HG02642 (cell line): ENCODE measurements around the gene CNP.
"Not testable (repeated sequence)": the region's sequence is repeated elsewhere in the genome, so short reads cannot be mapped to it uniquely, and the experiment has no call there.

Source experiments
- ATAC-seq: cut with Tn5 transposase; IDR thresholded peaks from one replicate; pipeline ENCODE4 v1.9.1; 2021; ENCODE audit warnings: mild to moderate bottlenecking; ENCODE audit not compliant: unreplicated experiment, poor library complexity

CNP gene

GRCh38 chr17:42000413-42001133, 34.0 kb downstream of the CNP start:
- no peak for ATAC-seq

GRCh38 chr17:42001729-42002128, 35.1 kb downstream of the CNP start:
- no peak for ATAC-seq

GRCh38 chr17:42002175-42002791, 35.7 kb downstream of the CNP start:
- ATAC-seq, result no peak

GRCh38 chr17:42002792-42003301, 36.3 kb downstream of the CNP start:
- ATAC-seq, result no peak

- no peak for ATAC-seq
Observed at GRCh38 chr17:42005166-42005565, 38.6 kb downstream of the CNP start.

GRCh38 chr17:42009170-42009569, 42.6 kb downstream of the CNP start:
- ATAC-seq, result no peak

GRCh38 chr17:42010266-42010680, 43.7 kb downstream of the CNP start:
- not testable (repeated sequence) for ATAC-seq

GRCh38 chr17:42010898-42011516, 44.4 kb downstream of the CNP start:
- no peak for ATAC-seq

- not testable (repeated sequence) for ATAC-seq
Observed at GRCh38 chr17:42012363-42012762, 45.8 kb downstream of the CNP start.

GRCh38 chr17:42013740-42014139, 47.1 kb downstream of the CNP start:
- ATAC-seq, result not testable (repeated sequence)

GRCh38 chr17:42016411-42016831, 49.8 kb downstream of the CNP start:
- no peak for ATAC-seq

- ATAC-seq, result peak; percentile 88
Observed at GRCh38 chr17:42016941-42017865, 50.6 kb downstream of the CNP start, which contains the start of gene DNAJC7. Gene DNAJC7, minus strand, starts transcription at chr17:42017439. Its CDS starts 23 bp downstream, at chr17:42017416.

- no peak for ATAC-seq
Observed at GRCh38 chr17:42017866-42018200, 51.2 kb downstream of the CNP start.

GRCh38 chr17:42018339-42018738, 51.7 kb downstream of the CNP start:
- ATAC-seq, result no peak

- no peak for ATAC-seq
Observed at GRCh38 chr17:42018988-42019387, 52.4 kb downstream of the CNP start.

- ATAC-seq, result peak; percentile 63
Observed at GRCh38 chr17:42019509-42020404, 53.2 kb downstream of the CNP start, which contains the start of gene NKIRAS2. Gene NKIRAS2, plus strand, starts transcription at chr17:42020090. Its CDS starts 1,488 bp downstream, at chr17:42021578.

GRCh38 chr17:42020845-42021244, 54.2 kb downstream of the CNP start:
- not testable (repeated sequence) for ATAC-seq

- no peak for ATAC-seq
Observed at GRCh38 chr17:42023524-42024349, 57.1 kb downstream of the CNP start.
